Activated B cell treated with CpG ODN at 0.5 μM for 24 hours (primary cell): ENCODE data around the gene LRRC4B. TPM values are rescaled to one million over a fixed set of nuclear protein-coding genes. Genes with fewer than 3 reads are reported as not detected.

Source experiments
- ATAC-seq: fragments of 200-7000 bp; cut with Tn5 transposase; one replicate; pipeline ENCODE4 v1.10.0; 2021; ENCODE audit warnings: low read depth, mild to moderate bottlenecking, moderate library complexity
- CTCF ChIA-PET: fragments of 350-600 bp; sonication (Branson Sonifier 250); formaldehyde crosslinking; loops from one replicate; lab custom pipeline; 2021; ENCODE audit warnings: antibody characterized with exemption; lab: Charles Lee
- POLR2A ChIA-PET: fragments of 350-600 bp; sonication (Branson Sonifier 250); formaldehyde crosslinking; loops from one replicate; lab custom pipeline; 2021; ENCODE audit warnings: antibody characterized with exemption; lab: Charles Lee
- DNase-seq: peaks from one replicate; pipeline ENCODE4 v3.0.0; 2022
- H3K27ac Mint-ChIP-seq: one replicate; pipeline ENCODE4 v1.8.0; 2020; ENCODE audit warnings: mixed read lengths
- H3K27me3 Mint-ChIP-seq: one replicate; pipeline ENCODE4 v1.8.0; 2021; ENCODE audit warnings: mixed read lengths
- H3K36me3 Mint-ChIP-seq: one replicate; pipeline ENCODE4 v1.8.0; 2021; ENCODE audit warnings: low read depth, mixed read lengths
- H3K4me1 Mint-ChIP-seq: one replicate; pipeline ENCODE4 v1.8.0; 2021; ENCODE audit warnings: mixed read lengths
- H3K4me3 Mint-ChIP-seq: one replicate; pipeline ENCODE4 v1.8.0; 2020; ENCODE audit warnings: mild to moderate bottlenecking, mixed read lengths
- H3K9me3 Mint-ChIP-seq: one replicate; pipeline ENCODE4 v1.8.0; 2020; ENCODE audit warnings: mixed read lengths
- intact Hi-C: fragments of 100-400 bp; cut with micrococcal nuclease; formaldehyde crosslinking; loops from one replicate; pipeline ENCODE4 v1.15.1; 2024
- total RNA-seq: library from RNA; stranded (reverse); gene quantifications from 2 replicates; pipeline ENCODE4 v1.2.3, GENCODE V29; 2022
- TF ChIP-seq, protein P1 (sequence below): fragments of 200-600 bp; IDR thresholded peaks from one replicate; pipeline ENCODE4 v1.8.0; 2022; ENCODE audit warnings: antibody characterized with exemption, mild to moderate bottlenecking

Gene LRRC4B
- total RNA-seq, 1 donor from 2014 or later, result not detected

DNA sequence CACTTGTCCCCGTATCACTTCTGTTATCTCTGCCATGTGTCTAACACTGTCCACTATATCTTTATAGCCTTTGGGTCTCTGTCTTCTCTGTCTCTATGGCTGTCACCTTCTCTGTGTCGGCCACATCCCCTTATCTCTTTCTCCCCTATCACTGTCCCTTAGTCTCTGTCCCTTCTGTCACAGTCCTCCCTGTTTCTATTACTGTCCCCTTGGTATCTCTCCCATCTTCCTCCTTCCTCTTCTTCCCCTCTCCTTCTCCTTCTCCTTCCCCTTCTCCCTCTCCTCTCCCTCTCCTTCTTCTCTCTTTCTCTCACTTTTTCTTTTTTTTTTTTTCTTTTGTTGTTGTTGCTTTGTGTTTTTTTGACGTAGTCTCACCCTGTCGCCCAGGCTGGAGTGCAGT lies 34.7 kb upstream of the LRRC4B start:
- POLR2A ChIA-PET, result no interaction called here

DNA sequence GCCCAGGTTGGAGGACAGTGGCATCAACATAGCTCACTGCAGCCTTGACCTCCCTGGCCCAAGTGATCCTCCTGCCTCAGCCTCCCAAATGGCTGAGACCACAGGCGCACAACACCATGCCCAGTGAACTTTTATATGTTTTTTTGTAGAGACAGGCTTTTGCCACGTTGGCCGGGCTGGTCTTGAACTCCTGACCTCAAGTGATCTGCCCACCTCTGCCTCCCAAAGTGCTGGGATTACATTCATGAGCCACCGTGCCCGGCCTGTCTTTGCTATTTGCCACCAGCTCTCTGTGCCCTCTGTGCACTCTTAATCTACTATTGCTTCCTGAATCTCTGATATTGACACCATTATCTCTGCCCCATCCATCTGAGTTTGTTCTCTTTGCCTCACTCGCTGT lies 34.3 kb upstream of the LRRC4B start:
- DNase-seq (no peak), ATAC-seq (no peak)
- intact Hi-C loops, result no loop called here
- Mint-ChIP-seq H3K4me3 (no peak overlapping the region), H3K27me3 (peaks cover 38% of the 10 kb centered on the region), H3K36me3 (no peaks in the 10 kb centered on the region), H3K4me1 (peaks cover 4% of the 10 kb centered on the region), H3K9me3 (peaks cover 3% of the 10 kb centered on the region), H3K27ac (no peak overlapping the region)
- TF ChIP-seq, protein P1, sequence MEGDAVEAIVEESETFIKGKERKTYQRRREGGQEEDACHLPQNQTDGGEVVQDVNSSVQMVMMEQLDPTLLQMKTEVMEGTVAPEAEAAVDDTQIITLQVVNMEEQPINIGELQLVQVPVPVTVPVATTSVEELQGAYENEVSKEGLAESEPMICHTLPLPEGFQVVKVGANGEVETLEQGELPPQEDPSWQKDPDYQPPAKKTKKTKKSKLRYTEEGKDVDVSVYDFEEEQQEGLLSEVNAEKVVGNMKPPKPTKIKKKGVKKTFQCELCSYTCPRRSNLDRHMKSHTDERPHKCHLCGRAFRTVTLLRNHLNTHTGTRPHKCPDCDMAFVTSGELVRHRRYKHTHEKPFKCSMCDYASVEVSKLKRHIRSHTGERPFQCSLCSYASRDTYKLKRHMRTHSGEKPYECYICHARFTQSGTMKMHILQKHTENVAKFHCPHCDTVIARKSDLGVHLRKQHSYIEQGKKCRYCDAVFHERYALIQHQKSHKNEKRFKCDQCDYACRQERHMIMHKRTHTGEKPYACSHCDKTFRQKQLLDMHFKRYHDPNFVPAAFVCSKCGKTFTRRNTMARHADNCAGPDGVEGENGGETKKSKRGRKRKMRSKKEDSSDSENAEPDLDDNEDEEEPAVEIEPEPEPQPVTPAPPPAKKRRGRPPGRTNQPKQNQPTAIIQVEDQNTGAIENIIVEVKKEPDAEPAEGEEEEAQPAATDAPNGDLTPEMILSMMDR, result no peak
- POLR2A ChIA-PET, result no interaction called here
- CTCF ChIA-PET, result no interaction called here

More for the DNA sequence above, 34.7 kb upstream of the LRRC4B start:
- ATAC-seq, result no peak
- TF ChIP-seq, protein P1, result no peak
- CTCF ChIA-PET, result no interaction called here
- Mint-ChIP-seq H3K27me3 (peaks cover 40% of the 10 kb centered on the region), H3K27ac (no peak overlapping the region), H3K36me3 (no peaks in the 10 kb centered on the region), H3K4me3 (no peak overlapping the region), H3K9me3 (peaks cover 3% of the 10 kb centered on the region), H3K4me1 (peaks cover 8% of the 10 kb centered on the region)
- DNase-seq, result no peak
- intact Hi-C loops, result no loop called here

DNA sequence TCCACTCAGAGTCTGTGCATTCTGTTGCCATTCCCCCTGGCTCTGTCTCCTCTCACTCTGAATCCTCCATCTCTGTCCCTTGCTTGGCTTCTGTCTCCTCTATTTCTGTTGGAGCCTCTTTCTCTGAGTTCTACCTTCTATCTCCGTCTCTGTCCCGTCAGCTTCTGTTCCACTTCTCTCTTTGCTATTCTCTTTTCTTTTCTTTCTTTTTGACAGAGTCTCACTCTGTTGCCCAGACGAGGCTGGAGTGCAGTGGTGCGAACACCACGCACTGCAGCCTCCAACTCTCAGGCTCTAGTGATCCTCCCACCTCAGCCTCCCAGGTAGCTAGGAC lies 33.8 kb upstream of the LRRC4B start:
- ATAC-seq, result no peak

DNA sequence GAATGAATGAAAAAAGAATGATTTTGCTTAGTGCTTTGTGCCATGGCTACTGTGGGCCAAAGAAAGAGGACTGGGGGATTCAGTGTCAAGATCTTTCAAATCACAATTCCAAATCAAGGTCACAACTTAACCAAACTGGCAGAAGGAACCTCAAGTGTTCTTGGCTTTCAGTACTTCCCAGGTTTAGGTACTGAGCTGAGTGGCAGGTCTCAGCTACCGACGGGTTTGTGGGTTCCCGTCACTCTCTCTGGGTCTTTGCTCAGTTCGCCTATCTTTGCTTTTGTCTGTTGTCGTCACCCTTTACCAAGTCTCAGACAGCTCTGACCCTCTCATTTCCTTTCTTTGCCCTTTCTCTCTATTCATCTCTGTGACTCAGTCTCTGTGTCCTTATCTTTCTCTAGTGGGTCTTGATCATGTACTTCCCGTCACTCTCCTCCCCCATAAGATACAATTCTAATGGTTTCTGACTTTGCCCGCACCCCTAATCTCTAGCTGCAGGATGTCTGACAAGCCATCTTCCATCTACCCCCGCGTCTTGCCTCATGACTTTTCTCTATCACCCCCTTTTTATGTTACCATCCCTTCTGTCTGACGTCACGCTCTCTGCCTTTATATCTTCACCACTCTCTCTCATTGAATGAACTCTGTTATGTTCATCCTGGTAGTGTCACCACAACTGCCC lies 33.3 kb upstream of the LRRC4B start:
- H3K27me3 Mint-ChIP-seq, result peaks cover 32% of the 10 kb centered on the region
- H3K4me3 Mint-ChIP-seq, result no peak overlapping the region
- H3K4me1 Mint-ChIP-seq, result no peaks in the 10 kb centered on the region
- no peaks in the 10 kb centered on the region for H3K9me3 Mint-ChIP-seq
- intact Hi-C loops, result no loop called here
- no peak overlapping the region for H3K27ac Mint-ChIP-seq
- DNase-seq (no peak), ATAC-seq (no peak)
- TF ChIP-seq, protein P1, result no peak
- POLR2A ChIA-PET, result no interaction called here
- H3K36me3 Mint-ChIP-seq, result no peaks in the 10 kb centered on the region
- CTCF ChIA-PET, result no interaction called here

More for the DNA sequence above, 33.8 kb upstream of the LRRC4B start:
- no peak overlapping the region for H3K27ac Mint-ChIP-seq
- H3K36me3 Mint-ChIP-seq, result no peaks in the 10 kb centered on the region
- H3K4me3 Mint-ChIP-seq, result no peak overlapping the region
- H3K27me3 Mint-ChIP-seq, result peaks cover 34% of the 10 kb centered on the region
- H3K4me1 Mint-ChIP-seq, result no peaks in the 10 kb centered on the region
- intact Hi-C loops, result no loop called here
- H3K9me3 Mint-ChIP-seq, result no peaks in the 10 kb centered on the region
- DNase-seq, result no peak
- ChIA-PET POLR2A (no interaction called here), CTCF (no interaction called here)
- TF ChIP-seq, protein P1, result no peak

DNA sequence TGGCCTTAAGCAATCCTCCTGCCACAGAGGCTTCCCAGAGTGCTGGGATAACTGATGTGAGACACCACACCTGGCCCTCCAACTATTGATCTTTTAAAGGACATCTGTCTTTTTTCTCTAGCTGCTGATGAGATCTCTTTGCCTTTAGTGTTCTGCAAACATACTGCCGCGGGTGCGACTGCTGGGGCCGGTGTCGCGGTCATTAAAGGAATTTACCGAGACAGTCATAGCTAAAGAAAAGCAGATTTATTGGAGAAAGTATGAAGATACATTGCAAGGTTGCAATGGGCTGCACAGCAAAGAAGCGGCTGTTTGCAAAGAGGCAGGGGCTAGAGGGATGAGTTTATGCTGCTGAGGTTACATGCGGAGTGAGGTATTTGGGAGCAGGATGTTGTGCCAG lies 31.2 kb upstream of the LRRC4B start:
- DNase-seq (no peak), ATAC-seq (no peak)
- ChIA-PET CTCF (no interaction called here), POLR2A (no interaction called here)
- no peaks in the 10 kb centered on the region for H3K4me1 Mint-ChIP-seq
- peaks cover 27% of the 10 kb centered on the region for H3K27me3 Mint-ChIP-seq
- no peaks in the 10 kb centered on the region for H3K9me3 Mint-ChIP-seq
- no peak overlapping the region for H3K27ac Mint-ChIP-seq
- intact Hi-C loops, result no loop called here
- H3K36me3 Mint-ChIP-seq, result no peaks in the 10 kb centered on the region
- H3K4me3 Mint-ChIP-seq, result no peak overlapping the region
- TF ChIP-seq, protein P1, result no peak
